Measurements from ENCODE around the gene LRP1B.

GRCh38 chr2:140627136-140627535 is 1503.7 kb downstream of the LRP1B start:
- no peak for TF ChIP-seq ARNTL (CRISPR knock-in tag; IDR thresholded peaks at IDR 0.05; ENCODE audit: borderline replicate concordance, low read depth)
- TF ChIP-seq, protein P1, sequence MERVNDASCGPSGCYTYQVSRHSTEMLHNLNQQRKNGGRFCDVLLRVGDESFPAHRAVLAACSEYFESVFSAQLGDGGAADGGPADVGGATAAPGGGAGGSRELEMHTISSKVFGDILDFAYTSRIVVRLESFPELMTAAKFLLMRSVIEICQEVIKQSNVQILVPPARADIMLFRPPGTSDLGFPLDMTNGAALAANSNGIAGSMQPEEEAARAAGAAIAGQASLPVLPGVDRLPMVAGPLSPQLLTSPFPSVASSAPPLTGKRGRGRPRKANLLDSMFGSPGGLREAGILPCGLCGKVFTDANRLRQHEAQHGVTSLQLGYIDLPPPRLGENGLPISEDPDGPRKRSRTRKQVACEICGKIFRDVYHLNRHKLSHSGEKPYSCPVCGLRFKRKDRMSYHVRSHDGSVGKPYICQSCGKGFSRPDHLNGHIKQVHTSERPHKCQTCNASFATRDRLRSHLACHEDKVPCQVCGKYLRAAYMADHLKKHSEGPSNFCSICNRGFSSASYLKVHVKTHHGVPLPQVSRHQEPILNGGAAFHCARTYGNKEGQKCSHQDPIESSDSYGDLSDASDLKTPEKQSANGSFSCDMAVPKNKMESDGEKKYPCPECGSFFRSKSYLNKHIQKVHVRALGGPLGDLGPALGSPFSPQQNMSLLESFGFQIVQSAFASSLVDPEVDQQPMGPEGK (CRISPR knock-in tag; IDR thresholded peaks at IDR 0.05; ENCODE audit: borderline replicate concordance) = no peak

All from SK-N-SH treated with all-trans-retinoic acid at 6 μM for 48 hours (cell line).